Head of caudate nucleus (tissue), 42 donors: Measurements from ENCODE around the gene NHLH2.
A peak's percentile ranks its signal among the peaks of the same experiment; 100 is the strongest.

ENCODE experiments used
- DNase-seq, 42 donors: peaks; one replicate each; pipeline versions ENCODE4 v3.0.0 to v3.0.0-alpha.2; 2020 to 2021; ENCODE audit warnings: mixed read lengths in 7 of 42
- intact Hi-C: fragments of 100-400 bp; cut with DNase I; formaldehyde crosslinking; loops from one replicate; pipeline ENCODE4 v1.15.0; 2022

Gene NHLH2

GRCh38 chr1:115810609-115811008, 30.3 kb downstream of the NHLH2 start:
- intact Hi-C loops, result no loop called here
- no peak for DNase-seq

- intact Hi-C loops, result no loop called here
- DNase-seq, result no peak
These were observed 31.1 kb downstream of the NHLH2 start for GRCh38 chr1:115809847-115810246.

GRCh38 chr1:115809076-115809475, 31.9 kb downstream of the NHLH2 start:
- intact Hi-C loops, result no loop called here
- no peak for DNase-seq

GRCh38 chr1:115807723-115808122, 33.2 kb downstream of the NHLH2 start:
- peak in 33 of 42 donors; percentile 18 to 90 (median 68) for DNase-seq
- intact Hi-C loops, result no loop called here

GRCh38 chr1:115805597-115805996, 35.3 kb downstream of the NHLH2 start:
- intact Hi-C loops, result no loop called here
- DNase-seq, result no peak

- no peak for DNase-seq
- intact Hi-C loops, result no loop called here
These were observed 38.5 kb downstream of the NHLH2 start for GRCh38 chr1:115802416-115802815.

GRCh38 chr1:115797486-115797885, 43.4 kb downstream of the NHLH2 start:
- DNase-seq, result no peak
- intact Hi-C loops, result no loop called here

GRCh38 chr1:115796897-115797296, 44.0 kb downstream of the NHLH2 start:
- no peak for DNase-seq
- intact Hi-C loops, result no loop called here

- no peak for DNase-seq
- intact Hi-C loops, result no loop called here
These were observed 44.9 kb downstream of the NHLH2 start for GRCh38 chr1:115796036-115796435.

GRCh38 chr1:115794976-115795639, 45.8 kb downstream of the NHLH2 start:
- DNase-seq, result no peak
- intact Hi-C loops, result no loop called here

GRCh38 chr1:115793162-115793561, 47.8 kb downstream of the NHLH2 start:
- intact Hi-C loops, result no loop called here
- DNase-seq, result no peak

- intact Hi-C loops, result no loop called here
- DNase-seq, result no peak
These were observed 49.1 kb downstream of the NHLH2 start for GRCh38 chr1:115791816-115792215.

GRCh38 chr1:115790846-115791245, 50.1 kb downstream of the NHLH2 start:
- no peak for DNase-seq
- intact Hi-C loops, result no loop called here

- DNase-seq, result no peak
- intact Hi-C loops, result no loop called here
These were observed 50.6 kb downstream of the NHLH2 start for GRCh38 chr1:115790356-115790755.
